ENCODE data around the gene GHRL.

The GHRL gene

DNA sequence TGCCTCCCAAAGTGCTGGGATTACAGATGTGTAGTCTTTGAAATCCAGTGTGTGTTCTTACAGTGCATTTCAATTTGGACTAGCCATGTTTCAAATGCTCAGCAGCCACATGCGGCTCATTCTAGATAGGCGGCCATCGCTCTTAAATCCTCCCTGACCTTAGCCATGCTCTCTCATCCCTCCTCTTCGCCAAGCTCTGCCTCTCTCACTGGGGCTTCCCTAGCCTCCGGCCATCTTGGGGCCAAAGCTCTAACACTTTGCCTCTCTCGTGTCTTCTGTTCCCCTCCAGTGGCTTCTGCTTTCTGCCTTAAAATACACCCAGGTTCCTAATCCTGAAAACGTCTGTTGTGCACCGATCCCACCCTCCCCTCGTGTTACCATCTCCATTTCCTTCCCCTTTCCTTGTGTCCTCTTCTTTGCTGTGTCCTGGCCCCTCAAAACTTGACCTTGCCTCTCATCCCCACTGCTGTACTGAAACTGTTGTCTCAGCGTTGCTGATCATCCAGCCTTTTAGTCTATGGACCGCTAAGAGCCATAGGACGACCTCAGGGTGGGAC, 1.4 kb upstream of the GHRL start:
- DNase-seq: no peak

DNA sequence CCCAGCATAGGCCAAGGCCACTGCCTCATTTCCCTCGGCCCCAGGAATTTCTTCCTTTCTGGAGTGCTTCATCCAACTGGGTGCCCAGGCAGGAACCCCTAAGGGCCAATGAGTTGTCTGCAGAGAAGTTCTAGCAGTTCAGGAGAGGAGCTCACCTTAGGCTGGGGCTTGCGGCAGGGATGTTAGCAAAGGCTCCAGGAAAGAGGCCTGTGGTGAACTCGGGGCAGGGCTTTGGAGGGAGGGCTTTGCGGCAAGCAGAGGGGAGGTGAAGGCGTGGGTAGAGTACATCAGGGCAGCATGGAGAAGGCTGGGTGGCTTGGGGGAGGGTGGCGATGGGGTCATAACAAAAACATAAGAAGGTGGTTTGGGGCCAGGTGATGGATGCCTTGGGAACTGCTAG, 1.1 kb downstream of the GHRL start:
- DNase-seq: no peak

DNA sequence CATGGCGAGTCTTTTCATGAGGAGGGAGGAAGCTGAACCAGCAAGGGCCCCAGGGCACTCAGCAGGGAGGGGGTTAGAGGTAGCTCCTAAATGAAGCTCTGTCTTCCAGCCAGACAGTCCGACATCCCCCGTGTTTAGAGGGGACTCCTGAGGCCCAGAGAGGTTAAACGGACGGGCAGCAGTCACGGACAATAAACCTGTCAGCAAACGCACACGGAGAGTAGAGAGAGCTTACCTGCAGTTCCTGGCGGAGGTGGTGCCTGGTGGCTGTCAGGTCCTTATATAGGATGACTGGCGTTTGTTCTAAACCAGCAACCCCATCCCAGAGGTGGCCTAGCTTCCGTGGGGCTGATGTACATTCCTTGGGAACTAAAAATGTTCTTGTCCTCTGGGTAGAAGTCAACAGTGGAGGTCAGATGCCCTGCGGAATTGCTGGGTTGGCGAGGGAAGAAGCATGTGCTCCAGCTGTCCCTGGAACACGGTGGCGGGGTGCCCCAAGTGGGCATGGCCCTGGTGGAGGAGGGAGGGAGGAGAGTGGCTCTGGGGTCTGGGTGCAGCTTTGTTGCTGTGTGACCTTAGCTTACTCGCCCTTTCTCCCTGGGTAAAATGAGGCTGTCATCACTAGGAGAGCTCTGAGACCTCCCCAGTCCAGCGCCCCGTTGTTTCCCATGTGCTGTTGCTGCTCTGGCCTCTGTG, 2.1 kb downstream of the GHRL start:
- no peak for DNase-seq

DNA sequence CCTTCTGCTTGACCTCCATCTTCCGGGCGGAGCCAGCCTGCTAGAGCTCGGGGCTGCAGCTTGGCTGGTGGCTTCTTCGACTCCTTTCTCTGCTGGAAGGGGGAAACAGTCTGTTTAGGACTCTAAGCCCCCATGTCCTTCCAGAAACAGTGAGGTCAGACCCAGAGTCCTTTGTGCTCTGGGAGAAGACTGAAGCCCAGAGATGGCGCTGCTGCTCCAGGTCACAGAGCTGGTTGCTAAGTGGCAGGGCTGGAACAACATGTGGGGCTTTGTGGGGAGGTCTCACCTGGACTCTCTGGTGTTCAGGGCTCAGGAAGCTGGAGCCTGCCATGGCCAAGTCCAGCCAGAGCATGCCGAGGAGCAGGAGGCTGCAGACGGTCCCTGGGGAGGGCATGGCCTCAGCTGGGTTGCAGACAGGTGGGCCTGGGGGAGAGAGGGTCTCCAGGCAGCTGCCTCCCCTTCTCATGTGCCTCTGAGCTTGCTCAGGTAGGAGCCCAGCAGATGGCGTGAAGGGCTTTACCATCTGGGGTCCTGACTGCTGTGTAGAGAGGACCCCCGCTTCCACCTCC, 2.9 kb downstream of the GHRL start:
- DNase-seq: no peak

DNA sequence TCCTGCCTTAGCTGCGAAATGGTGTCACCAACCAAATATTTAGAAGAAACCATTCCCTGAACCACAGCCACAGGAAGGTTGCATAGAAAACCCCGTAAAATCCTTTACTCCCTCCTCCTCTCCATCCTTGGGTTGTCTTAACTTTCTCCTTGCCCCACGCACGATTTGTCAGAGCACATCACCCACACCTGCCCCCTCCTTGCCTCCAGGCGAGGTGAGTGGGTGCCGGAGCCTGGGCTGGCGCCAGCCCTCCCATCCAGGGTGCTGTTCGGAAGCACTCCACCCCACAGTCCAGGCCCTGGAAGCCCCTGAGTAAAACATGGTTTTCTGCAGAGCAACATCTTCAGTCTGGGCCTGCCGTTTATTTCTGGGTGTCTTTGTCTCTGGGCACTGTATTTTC, 3.7 kb downstream of the GHRL start:
- no peak for DNase-seq

DNA sequence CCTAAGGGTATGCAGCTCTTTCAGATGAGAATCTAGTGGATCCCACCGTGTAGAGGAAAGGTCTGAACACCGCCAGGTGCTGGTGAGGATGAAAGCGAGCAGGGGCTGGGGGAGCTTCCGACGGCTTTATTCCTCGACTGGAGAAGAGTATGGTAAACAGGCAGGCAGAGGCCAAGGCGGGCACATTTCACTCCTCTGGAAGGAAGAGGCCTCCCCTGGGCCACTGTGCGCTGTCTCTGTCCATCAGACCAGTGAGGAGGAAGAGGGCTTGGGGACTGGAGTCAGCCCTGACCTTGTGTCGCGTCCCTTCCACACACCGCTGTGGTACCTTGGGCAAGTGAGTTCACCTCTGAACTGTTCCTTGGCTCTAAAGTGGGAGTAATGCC, 4.2 kb downstream of the GHRL start:
- no peak for DNase-seq

DNA sequence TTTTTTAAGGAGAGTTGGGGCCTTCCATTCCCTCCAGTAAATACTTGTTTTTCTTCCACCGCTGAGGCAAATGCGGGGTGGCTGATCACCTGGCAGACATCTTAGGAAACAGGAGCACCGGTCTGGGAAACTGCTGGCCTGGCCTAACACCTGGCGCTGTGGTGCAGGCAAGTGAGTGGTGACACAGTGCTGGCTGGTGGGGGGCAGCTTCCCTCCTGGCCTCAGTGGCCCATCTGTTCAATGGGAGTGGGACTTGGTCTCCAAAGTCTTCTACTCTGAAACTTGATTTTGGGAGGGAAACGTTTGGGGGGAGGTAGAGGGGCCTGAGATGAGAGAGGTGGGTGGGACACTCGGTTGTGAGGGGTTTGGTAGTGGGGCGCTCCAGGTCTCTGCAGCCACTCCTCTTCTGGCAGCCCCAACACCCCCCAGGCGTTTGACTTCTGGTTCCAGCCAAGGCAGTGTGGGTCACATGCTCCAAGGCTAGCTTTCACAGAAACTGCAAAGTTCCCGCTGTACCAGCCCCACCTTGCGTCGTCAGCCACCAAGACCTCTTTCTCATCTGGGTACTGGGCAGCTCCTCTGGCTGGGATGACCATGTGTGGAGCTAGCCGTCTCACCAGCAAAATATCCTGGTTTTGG, 4.7 kb downstream of the GHRL start:
- DNase-seq: no peak

DNA sequence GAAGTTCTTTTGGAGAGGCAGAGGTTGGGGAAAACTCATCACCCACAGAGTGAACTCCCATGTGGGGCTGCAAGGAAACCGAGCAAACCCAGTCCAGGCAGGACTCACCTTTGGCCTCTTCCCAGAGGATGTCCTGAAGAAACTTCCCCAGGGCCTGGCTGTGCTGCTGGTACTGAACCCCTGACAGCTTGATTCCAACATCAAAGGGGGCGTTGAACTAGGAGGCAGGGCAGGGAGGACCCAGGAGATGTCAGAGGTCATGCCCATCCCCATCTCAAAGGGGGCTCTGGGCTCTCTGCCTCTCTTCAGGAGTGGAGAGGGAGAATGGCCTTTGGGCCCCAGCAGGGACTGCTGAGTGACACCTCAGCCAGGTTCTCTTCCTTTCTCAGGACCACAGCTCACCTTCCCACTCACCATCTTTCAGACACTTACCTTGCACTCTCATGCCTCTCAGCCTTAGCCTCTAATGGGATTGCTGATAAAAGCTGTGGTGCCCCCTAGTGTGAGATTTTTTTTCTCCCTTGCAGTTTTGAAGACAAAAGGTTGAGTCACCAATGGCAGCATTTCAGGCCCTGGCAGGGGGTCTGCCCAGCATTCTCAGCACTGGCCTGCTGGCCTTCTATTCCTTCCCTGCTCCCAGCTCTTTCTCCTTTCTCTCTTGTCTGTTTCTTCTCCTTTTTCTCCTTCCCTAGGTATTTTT, 6.0 kb downstream of the GHRL start:
- no peak for DNase-seq

DNA sequence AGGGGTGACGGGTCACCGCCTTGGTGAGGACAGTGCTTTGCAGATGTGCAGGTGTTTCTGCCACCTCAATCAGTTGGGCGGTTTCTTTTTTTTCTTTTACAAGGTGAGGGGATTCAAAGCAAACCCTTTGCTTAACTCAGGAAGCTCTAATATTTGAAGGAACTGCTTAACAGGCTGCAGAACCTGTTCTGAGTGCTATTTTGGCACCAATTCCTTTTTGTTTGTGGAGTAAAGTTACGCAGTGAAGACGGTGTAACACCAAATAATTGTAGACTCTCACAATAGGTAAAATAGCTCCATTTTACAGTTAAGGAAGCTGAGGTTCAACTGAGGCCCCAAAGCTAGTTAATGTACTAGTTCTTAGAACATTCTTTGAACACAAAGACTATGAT, 6.6 kb downstream of the GHRL start:
- DNase-seq: no peak

DNA sequence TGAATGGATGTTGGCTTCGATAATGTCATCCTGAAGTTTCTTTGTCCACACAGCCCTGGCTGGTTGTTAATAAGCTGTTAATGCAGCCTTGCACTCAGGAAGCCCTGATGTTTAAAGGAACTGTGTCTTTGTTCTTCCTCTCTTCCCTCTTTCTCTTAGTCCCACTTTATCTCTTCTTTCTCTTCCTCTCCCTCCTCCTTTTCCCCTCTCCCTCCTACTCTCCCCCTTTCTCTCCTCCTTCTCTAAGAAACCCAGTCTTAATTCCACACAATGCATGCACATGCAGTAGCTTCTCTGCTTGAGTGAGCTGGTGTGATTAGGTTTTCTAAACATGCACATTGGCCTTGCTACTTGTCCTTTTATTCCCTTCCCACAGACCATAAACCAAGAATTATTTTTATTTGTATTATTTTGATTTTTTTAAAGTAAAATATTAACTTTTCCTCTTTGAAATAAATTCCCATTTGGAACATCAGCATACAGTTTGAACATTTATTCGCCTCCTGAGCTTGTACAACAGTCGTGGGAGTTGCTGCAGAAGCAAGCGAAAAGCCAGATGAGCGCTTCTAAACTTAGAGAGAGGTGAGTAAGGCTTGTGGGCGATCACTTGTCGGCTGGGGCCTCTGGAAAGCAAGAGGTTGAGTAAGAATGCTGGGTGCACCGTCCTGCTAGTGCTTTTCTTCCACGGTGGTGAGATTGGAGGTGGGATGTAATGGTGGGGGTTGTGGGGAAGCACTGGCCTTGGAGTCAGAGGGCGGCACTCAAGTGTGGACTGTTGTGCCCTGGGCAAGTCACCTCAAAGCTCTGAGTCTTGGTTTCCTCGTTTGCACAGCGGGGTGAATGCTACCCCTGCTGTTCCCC, 7.2 kb downstream of the GHRL start:
- no peak for DNase-seq

DNA sequence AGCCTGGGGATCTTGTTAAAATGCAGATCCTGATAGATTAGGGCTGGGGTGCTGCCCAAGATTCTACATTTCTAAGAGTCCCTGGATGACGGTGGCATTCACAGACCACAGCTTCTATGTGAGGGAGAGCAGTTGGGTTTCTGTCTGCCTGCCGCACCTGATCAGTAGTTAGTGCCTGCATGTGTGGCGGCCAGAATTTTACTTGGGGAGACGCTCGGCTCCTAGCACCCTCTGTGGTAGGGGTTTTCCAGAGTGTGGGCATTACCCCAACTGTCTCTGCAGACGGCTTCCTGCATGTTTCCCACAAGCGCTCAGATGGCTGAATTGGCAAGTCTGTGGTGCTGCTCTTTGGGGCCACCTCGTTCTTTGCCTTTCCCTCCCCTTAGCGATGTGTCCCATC, 8.3 kb downstream of the GHRL start:
- no peak for DNase-seq

DNA sequence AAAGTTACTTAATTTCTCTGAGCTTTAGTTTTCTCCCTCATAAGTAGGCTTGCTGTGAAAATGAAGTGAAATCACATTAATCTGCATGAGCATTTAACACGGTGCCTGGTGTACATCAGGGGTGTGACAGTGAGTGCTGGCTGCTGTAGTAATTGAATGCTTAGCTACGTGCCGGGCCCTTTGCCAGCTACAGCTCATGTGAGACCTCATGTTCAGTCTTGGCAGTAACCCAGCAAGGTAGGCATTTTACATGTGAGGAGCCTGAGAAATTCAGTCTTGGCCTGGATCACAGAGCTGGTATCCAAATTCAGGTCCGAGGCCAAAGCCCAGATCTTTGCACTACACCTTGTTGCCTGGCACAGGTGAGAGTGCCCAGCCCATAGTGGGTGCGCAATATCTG, 9.1 kb downstream of the GHRL start:
- DNase-seq: peak; percentile 3

DNA sequence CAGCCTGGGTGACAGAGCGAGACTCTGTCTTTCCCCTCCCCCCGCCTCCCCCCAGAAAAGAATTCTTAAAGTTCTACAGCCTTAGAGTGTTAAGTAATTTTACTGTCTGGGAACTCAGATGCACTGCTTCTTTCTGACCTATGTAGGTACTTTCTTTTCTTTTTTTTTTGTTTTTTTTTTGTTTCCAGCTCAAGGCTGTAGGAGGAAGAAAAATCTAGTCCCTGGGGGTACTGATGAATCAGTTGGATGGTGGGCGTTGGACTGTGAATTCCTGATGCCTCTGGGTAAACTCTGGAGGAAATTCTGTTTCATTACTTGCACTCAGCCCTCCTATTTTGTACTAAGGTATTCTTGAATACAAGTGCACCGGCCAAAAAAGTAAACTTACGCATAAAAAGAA, 10.8 kb downstream of the GHRL start:
- DNase-seq: no peak

DNA sequence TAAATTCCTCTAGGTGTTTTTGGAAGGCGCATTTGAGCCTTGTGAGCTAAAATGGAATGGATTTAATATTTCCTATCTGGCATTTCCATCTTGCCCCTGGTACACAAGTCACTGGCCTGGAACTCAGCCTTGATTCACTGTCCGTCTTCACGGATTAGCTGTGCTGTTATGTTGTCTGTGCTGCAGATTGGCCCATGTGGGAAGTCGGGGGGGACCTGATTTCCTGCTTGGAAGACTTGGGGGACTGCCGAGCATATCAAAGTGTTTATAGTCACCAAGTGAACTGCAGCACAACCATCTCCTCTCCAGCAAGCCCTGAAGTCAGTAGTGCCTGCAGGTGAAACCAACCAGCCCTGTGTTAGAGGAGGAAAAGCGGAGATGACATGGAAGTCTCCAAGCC, 12.2 kb downstream of the GHRL start:
- no peak for DNase-seq

DNA sequence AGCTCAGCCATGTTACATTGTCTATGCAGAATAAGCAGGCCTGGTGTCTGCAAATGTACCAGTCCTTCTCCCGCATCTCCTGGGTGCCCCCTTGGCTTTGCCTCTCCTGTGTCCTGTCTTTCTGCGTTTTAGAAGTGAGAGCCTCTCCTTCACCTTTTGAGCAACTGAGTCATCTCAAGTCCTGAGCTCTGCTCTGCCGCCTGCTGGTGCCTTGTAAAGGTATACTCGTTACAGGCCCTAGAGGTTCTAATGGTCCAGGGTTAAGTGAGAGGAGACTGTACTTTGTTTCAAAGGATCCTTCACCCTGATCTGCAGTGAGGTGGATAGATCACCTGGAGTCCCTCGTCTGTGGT, 12.6 kb downstream of the GHRL start:
- DNase-seq: no peak

DNA sequence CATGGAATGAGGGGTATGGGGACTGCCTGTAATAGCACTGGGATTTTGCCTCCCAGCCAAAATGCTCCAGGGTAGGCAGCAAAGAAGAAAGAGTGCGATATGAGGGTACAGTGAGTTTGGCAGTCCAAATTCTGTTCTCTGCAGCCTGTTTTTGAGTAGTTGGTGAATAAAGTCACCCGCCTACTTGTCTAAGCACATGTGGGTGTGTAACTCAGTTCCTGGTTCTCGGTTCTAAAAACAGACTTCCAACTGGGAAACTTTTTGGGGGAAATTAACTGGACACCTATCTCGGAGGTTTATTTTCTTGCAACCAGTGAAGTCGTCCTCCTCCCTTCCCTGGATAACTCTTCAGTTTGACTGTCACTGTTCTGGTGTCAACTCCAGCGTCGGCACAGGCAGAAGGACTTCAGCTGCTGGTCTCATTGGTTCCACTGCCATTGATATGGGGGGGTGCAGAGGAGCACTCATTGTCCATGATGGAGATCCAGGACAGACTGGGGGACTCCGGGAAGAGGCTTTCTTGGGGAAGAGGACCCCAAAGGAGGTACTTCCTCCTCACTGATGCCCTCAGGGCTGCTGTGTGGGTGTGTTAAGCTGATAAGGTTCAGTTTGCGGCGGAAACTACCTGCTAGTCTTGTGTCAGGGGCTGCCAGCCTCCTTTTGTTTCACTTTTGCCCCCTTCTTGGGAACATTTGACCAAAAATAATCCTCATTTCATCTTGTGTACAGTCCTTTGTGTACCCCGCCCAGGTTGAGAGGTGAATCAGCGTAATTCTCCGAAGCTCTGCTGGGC, 13.2 kb downstream of the GHRL start:
- DNase-seq: no peak

DNA sequence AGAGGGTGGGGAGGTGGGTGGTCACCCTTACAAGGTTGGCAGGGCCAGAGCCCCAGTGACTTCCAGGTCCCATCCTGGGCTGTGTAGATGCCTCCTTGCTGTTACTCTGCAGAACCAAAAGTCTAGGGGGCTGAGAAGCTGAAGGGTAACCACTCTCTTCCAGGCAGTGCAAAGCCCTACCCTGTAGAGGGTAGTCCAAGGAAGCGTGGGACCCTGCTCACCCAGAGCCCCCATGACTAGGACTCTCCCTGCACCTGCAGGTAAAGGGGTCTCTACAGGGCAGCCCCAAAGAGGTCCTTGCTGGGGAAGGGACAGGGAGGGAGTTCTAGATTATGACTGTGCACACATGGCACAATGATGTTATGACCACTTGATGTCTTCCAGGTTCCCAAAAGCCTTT, 14.2 kb downstream of the GHRL start:
- no peak for DNase-seq

DNA sequence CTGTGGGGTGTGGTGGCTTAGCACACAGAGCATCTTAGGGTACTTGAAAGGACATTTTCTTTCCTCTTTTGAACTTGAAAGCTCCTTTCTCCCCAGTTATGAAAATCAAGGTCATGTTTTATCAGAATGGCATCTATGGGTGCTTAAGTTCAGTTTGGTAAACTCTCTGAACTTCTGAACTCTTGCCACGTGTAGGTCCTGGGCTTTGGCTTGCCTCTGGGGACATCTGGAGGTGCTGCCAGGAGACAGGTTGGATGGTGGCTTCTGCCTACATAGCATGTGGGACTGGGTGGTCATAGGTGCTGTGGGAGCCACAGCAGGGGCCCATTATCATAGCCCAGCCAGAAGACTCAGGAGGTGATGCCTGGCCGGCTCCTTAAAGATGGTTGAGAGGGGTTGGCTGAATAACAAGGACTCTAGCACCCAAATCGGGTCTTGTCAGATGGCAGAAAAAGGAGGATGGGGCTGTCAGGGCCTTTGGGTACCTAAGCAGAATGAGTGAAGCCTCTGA, 15.6 kb downstream of the GHRL start:
- DNase-seq: no peak

DNA sequence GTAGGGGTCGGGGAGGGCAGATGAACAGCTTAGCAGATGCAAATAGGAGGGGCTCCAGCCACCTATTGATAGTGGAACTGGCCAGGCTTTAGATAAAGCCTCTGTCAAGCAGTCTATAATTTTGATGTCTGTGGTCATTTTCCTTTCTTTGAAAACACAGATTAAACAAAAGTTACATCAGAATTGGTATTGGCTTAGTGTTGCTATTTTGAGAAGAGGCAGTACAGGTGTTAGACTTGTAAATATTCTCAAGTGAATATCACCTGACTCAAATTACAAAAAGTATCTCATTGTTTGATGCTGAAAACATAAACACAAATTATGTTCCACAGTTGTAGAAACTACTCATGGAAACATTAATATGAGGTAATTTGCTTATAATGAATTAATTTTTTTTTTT, 18.1 kb downstream of the GHRL start:
- DNase-seq: no peak

DNA sequence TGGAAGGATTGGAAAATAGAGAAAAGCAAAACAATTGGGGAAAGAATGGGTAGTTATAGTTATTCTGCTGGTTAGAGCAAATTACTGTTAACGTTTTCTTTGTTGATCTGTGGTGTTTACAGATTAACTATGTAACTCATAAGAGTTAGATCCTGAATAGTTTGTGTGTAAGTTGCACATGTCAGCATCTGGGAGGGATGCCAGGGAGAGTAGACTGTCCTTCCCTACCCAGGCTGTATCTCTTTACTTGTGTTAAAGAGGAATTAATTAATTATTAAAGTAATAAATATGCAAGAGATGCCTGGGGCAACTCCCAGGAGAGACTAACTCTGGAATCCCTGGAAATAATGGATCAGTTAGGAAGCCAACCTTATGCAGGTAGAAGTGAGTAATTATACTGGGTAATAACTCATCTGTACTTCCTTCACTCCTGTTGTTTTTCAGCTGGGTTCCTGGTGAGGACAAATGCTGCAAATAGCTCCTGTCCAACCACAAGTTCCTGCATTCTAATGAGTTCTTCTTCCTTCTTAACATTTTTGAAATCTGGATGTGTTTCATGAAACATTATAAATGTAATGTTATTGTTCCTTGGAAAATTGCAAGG, 18.9 kb downstream of the GHRL start:
- no peak for DNase-seq

DNA sequence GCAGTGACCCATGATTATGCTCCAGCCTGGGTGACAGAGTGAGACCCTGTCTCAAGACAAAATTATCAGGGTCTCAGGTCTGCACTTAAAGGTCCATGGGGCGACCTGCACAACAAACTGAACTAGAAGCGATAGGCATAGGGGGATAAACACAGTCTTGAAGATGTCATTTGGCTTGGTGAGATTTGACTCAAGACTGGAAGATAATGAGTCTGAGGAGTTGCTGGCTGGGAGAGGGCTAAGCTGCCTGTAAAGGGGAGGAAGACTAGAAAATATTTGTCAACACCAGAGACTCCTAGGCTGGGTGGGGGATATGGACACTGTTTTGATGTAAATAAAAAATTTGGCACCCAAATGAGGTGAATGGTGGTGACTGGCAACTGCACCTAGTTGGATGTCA, 19.8 kb downstream of the GHRL start:
- DNase-seq: no peak

All from NCI-H345 (cell line).